GM21423 (cell line): ENCODE results near the gene CCDC159.
"Not testable (repeated sequence)": the region's sequence is repeated elsewhere in the genome, so short reads cannot be mapped to it uniquely, and the experiment has no call there.

ENCODE experiments used
- ATAC-seq: cut with Tn5 transposase; IDR thresholded peaks from one replicate; pipeline ENCODE4 v1.9.1; 2021; ENCODE audit warnings: mild to moderate bottlenecking, moderate library complexity; ENCODE audit not compliant: unreplicated experiment

Gene CCDC159, protein sequence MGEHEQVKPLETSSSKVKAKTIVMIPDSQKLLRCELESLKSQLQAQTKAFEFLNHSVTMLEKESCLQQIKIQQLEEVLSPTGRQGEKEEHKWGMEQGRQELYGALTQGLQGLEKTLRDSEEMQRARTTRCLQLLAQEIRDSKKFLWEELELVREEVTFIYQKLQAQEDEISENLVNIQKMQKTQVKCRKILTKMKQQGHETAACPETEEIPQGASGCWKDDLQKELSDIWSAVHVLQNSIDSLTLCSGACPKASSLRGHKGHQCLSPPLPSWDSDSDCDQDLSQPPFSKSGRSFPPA

DNA sequence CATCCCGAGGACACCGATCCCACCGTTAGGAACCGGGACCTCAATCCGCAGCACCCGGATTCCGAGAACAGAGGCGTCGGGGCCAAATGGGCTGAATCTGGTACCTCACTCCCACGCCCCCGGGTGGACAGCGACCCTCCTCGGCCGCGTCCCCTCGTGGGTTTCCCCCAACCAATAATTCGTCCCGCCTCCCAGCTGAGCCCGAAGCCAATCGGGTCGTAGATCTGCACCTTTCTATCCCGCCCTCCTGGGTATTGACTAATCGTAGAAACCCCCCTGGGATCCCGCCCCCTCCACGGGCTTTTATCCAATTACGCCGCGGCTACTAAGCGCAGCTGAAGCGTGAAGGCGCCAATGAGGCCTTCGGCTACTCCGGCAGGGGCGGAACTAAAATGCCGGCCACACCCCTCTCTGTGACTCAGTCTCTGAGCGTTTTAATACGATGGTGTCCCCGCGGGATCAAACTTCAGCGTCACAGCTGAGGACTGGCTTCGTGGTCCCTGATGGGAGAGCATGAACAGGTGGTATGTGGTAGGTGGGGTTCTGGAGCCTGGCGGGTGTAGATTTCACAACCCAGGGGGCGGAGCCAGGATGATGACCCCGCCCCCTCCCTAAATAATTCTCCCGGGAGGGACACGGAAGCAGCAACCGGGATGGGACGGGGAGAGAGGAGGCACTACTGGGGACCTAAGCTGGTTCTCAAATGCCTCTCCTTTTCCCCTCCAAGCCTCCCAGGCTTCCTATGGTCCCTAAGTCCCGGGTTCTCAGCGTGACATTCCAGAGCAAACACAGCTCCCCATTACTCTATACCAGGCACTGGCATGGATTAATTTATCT is at the start of gene CCDC159, which contains the start of gene TMEM205:
Gene CCDC159 (plus strand): TSS at position 416 of the 837 bp plus-strand sequence. CDS start 88 bp downstream, at position 504.
Gene TMEM205 (minus strand): TSS at position 165 of the 837 bp plus-strand sequence. CDS start 649 bp downstream, outside the sequence.
- ATAC-seq, result peak; percentile 85

DNA sequence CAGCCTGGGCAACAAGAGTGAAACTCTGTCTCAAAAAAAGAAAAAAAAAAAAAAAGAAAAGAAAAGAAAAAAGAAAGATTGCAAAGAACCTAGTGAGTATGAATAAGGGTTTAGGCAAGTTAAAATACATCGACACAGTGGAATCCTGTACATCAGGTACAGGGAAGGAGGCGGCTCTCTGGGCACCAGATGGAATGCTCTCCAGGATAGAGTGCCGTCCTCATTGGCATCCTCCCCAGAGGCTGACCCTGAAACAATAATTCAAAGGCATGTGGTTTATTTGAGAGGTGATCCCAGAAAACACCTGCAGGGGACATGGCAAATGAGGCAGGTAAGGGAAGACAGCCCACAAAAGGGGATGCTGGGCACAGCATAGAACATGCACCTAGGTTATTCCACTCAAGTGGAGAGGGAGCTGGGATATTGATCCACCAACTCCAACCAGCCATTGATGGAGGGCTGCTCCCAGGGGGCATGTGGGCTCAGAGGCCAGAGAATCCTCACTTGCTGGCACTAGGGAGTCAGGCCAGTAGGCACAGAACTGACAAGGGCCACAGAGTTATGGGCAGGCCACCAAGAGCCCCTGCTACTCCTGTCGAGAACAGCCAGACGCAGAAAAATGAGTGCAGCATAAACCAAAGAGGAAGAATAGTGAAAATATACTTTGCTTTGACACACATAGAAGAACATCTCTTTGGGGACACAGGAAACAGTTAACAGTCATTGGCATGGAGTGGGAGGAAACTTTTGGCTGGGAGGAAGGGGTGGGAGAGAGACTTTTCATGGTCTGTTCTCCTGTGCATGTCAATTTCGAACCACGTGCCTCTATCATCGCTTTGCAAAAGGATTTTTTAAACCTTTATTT is 46.1 kb upstream of the CCDC159 start:
- ATAC-seq, result no peak

DNA sequence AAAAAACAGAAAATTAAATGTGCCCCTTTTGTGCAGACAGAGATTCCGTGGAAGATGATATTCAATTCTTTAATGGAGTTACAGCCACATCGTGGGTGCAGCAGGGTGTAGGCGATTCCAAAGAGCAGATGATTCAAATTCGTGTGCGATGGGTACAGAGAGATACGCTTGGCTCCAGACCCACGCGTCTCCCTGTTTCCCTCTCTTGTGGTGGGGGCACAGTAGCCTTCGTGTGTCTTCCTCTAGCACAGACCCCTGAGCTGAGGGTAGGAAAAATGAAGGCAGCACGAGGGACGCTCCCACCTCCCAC is 45.6 kb upstream of the CCDC159 start:
- ATAC-seq, result no peak

DNA sequence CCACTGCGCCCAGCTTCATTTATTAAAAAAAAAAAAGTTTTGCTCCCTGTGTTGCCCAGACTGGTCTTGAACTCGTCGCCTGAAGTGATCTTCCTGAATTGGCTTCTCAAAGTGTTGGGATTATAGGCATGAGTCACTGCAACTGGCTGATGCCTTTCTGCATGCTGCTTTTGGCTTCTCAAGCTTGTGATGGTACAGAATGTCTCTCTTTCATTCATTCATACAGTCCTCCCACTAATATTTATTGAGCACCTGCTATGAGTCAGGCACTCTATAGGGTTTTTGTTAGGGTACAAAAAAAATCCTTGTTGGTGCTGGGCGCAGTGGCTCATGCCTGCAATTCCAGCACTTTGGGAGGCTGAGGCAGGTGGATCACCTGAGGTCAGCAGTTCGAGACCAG is 41.4 kb upstream of the CCDC159 start:
- ATAC-seq, result no peak

DNA sequence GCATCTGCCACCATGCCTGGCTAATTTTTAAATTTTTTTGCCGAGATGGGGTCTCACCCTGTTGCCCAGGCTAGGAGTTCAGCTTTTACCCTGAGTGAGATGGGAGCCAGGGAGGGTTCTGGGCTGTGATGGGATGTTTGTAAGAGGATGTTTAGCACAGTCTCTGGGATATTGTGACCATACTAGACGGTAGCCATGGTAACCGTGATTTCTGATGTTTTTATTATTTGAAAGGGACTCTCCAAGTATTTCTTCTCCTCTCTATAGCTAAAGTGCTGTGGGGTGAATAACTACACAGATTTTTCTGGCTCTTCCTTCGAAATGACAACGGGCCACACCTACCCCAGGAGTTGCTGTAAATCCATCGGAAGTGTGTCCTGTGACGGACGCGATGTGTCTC is 40.0 kb upstream of the CCDC159 start:
- ATAC-seq, result no peak

DNA sequence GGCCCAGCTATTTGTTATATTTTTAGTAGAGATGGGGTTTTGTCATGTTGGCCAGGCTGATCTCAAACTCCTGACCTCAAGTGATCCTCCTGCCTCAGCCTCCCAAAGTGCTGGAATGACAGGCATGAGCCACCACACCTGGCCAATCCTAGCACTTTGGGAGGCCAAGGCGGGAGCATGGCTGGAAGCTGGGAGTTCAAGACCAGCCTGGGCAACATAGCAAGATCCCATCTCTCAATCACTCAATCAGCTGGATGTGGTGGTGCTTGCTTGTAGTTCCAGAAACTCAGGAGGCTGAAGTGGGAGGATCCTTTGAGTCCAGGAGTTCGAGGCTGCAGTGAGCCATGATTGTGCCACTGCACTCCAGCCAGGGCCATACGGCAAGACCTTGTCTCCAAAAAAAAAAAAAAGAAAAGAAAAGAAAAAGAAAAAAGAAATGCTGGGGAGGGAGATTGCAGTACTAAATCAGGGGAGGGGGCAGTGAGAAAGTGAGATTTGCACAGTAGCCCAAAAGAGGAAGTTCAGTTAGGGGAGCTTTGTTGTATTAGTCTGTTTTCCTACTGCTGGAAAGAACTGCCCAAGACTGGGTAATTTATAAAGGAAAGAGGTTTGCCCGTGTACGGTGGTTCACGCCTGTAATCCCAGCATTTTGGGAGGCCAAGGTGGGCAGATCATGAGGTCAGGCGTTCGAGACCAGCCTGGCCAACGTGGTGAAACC is 25.9 kb upstream of the CCDC159 start:
- ATAC-seq, result not testable (repeated sequence)

DNA sequence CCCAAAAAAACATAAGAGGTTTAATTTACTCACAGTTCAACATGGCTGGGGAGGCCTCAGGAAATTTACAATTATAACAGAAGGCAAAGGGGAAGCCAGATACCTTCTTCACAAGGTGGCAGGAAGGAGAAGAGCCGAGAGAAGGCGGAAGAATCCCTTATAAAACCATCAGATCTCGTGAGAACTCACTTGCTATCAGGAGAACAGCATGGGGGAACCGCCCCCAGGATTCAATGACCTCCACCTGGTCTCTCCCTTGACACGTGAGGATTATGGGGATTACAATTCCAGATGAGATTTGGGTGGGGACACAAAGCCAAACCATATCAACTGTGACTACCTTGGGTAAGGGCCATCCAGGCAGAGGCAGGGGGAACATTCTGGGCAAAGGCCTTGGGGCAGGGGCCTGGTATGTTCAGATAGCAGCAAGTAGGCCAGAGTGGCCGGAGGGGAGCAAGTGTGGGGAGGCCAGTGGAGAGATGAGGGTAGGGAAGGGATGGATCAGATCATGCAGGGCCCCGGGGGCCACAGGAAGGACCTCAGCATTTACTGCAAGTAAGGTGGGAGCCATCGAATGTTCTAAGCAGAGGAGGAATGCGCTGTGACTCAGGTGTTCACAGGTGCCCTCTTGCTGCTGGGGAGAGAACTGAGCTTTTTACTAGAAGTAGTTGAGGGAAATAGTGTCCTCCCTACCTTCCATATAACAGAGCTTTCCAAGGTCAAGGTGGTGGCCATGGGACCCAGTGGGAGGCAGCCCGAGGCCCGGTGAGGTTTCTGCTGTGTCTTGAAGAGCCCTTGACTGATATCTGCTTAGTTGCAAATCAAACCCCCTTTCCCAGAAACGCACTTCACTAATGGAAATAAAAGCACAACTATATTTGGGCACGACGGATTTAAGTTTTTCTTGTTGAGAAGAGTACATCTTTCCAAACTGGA is 24.9 kb upstream of the CCDC159 start:
- no peak for ATAC-seq

DNA sequence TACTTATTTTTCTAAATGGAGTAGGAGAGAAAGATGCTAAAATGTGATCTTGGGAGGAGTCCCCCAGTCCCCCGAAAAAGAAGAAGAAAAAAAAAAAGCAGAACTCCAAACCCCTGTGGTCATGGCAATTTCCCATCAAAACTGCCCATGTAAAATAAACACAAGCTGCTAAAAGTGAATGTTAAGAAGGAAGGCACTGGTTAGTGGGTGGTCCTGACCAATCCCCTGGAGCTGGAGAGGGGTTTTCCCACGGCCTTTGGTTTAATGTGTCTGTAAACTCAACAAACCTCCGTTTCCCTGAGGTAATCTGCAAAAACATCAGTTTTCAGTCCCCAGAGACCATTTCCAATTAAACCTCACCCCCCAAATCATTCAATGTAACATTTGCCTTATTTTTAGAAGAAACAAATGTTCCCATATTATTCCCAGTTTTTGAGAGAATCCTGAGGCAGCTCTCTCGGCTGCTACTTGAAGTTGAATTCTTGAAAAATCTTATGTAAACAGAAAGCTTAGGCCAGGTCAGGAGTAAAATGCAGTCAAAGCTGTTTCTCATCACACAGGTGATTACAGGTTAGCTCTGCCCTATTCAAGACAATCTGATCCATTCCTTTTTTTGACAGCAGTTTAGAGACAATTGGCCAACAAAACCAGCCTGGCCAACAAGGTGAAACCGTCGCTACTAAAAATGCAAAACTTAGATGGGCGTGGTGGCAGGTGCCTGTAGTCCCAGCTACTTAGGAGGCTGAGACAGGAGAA is 23.9 kb upstream of the CCDC159 start:
- no peak for ATAC-seq

DNA sequence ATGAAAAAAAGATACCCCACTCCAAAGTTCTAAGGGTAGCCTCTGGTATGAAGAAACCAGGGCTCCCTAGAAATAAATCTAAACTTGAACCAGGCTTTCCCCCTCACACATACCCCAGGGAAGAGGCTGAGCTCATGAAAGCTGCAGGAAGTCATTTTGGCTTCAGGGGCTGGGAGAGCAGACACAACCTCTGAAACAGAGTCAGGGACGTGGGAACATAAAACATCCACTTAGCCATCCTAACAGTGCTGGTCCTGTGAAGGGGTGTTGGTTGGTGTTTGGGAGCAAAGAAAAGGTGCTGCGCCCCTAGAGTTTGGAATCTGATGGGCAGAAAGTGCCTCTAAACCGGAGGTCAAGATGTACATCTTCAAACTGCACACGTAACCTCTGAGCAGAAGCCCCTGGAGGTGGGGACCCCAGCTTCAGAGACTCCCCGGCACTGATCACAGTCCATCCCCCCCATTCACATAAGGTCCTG is 22.7 kb upstream of the CCDC159 start:
- no peak for ATAC-seq

DNA sequence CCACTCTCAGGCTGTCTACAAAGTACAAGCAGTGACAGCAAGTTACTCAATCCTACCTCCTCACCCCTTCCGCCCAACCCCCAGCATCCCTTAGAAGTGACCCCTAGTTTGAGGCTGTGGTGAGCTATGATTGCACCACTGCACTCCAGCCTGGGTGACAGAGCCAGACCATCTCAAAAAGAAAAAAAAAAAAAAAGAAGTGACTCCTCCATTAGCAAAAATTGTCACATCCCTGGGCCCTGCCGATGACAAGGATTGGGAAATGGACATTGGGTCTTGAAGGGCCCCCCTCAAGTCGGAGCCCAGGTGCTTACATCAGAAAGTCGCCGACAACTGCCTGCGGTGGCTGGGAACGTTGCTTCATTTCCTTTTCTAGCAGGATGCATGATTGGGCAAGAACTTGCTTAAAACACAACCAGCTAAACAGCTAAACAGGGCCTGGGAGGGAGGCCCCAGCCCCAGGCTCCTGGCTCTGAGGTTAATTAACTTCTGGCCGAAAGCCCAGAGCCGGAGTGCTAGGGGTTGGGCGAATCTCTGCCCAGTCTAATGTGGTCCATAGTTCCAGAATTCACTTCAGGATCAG is 22.1 kb upstream of the CCDC159 start:
- ATAC-seq, result peak; percentile 57

DNA sequence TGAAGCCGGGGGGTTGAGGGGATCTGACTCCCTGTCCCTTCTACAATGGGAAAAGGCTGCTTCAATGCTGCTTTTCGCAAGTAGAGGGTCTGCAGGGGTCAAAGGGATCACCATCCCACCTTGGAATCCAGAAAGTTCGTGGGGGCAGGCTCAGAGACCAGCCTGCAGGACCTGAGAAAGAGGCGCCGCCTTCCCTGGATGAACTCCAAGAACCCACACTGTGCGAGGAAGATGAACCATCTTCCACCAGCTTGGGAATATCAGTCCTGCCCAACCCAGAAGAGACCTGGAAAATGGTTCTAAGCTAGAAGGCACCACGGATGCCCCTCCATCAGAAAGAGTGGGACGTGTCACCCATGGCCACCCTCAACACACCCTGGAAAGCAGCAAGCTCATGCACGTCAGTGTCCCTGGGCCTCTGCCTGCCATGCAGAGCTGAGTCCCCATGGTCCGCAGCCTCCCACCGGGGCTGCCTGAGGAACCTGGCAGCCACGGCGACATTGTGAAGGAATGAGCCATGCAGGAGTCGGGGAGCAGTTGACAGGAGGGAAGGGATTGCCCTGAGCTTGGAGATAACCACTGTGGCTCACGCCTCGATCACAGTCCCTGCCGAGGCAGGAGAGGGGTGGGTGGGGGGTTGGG is 21.4 kb upstream of the CCDC159 start:
- ATAC-seq, result no peak

DNA sequence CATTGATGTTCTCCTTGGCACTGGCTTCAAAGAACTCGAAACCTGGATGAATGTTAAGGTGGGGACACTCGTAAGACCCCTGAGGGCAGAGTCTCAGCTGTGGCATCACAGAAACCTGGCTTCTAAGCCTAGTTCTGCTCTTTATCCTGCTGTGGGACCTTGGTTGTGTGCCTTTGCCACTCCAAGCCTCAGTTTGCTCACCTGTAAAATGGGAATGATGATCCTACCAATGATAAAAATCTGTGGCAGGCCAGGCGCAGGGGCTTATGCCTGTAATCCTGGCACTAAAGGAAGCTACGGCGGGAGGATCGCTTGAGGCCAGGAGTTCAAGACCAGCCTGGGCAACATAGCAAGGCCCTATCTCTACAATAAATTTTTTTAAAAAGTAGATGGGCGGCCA is 20.8 kb upstream of the CCDC159 start:
- no peak for ATAC-seq

DNA sequence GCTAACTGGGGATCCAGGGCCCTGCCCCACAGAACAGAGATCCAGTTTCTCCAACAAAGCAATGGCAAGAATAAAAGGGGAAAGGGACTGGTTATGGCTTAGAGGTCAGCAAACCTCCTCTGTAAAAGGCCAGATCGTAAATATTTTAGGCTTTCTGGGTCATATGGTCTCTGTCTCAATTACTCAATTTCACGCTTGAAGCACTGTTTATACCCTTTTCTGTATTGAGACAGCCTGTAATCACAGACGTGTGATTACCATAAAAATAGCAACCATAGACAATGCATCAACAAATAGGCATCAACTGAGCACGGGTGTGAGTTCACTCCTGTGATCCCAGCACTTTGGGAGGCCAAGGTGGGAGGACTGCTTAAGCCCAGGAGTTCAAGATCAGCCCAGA is 16.2 kb upstream of the CCDC159 start:
- ATAC-seq, result no peak

DNA sequence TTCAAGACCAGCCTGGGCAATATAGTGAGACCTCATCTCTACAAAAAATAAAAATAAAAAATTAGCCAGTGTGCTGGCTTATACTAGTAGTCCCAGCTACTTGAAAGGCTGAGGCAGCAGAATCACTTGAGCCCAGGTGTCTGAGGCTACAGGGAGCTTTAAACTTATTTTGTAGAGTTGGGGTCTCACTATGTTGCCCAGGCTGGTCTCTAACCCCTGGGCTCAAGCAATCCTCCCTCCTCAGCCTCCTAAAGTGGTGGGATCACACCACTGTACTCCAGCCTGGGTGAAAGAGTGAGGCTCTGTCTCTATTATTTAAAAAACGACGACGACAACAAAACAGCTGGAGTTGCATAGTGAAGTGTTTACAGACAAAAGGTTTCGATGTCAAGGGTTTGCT is 14.8 kb upstream of the CCDC159 start:
- ATAC-seq, result no peak

DNA sequence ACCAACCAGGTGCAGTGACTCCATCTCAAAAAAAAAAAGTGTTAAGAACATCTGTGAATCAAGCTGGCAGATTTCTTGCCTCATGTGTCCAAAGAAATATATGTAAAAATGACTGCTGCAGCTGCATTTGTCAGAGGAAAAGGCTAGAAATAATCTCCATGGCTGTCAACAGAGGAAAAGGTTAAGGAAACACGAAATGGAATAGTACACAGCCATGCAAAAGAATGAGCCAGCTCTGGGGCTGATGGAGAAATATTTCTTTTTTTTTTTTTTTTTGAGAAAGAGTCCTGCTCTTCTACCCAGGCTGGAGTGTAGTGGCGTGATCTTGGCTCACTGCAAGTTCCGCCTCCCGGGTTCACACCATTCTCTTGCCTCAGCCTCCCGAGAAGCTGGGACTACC is 13.5 kb upstream of the CCDC159 start:
- ATAC-seq, result no peak

DNA sequence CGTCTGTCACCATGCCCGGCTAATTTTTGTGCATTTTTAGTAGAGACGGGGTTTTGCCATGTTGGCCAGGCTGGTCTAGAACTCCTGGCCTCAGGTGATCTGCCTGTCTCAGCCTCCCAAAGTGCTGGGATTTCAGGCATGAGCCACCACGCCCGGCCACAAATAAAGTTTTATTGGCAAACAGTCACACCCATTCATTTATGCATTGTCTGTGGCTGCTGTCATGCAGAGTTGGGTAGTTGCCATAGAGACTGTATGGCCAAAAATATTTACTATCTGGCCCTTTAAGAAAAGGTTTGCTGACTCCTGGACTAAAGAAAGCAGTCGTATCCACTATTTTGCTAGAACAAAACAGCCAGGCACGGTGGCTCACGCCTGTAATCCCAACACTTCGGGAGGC is 12.5 kb upstream of the CCDC159 start:
- not testable (repeated sequence) for ATAC-seq

DNA sequence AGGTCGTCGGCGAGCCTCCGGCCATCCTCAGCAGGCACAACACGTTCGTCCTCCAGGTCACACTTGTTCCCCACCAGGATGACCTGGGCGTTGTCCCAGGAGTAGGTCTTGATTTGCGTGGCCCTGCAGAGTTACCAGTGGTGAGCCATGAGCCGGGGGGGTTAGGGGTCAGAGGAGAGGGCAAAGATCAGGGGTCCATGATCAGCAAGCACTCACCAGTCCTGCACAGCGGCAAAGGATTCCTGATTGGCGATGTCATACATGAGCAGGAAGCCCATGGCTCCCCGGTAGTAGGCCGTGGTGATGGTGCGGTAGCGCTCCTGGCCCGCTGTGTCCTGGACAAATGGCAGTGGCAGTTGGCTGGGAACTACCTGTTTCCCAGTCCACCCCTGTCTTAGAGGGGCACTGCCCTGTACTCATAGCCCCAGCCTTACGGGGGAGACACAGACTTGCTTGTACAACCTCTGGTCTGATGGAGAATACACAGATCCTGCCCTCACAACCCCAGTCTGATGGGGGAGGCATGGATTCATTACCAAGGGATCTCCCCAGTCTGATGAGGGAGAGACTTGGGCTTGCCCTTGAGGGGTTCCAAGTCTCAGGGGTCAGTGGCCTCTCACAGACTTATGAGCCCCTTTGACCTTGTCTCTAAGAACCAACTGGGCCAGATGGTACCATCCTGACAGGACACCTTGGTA is 10.7 kb upstream of the CCDC159 start:
- no peak for ATAC-seq
